ENCODE data around the gene ACTN2. TPM values are rescaled to one million over a fixed set of nuclear protein-coding genes. Genes with fewer than 3 reads are reported as not detected.

ACTN2 gene
- total RNA-seq, 1 donor from 2014 or later = 1.9 TPM

- Mint-ChIP-seq H3K27me3 (ENCODE audit: low read depth) (peaks cover 22% of the 10 kb centered on the region), H3K36me3 (no peaks in the 10 kb centered on the region), H3K27ac (no peak overlapping the region), H3K9me3 (peaks cover 7% of the 10 kb centered on the region), H3K4me1 (peaks cover 3% of the 10 kb centered on the region), H3K4me3 (no peak overlapping the region)
- DNase-seq (ENCODE audit: low spot score in 2 of 2, unreplicated experiment in 2 of 2) = no peak
- no peak for TF ChIP-seq CTCF (IDR thresholded peaks at IDR 0.05; ENCODE audit: unreplicated experiment)
These were observed 16.2 kb upstream of the ACTN2 start for GRCh38 chr1:236670060-236670459.

GRCh38 chr1:236673289-236673919, 12.9 kb upstream of the ACTN2 start:
- DNase-seq (ENCODE audit: low spot score in 2 of 2, unreplicated experiment in 2 of 2) = no peak
- Mint-ChIP-seq H3K4me1 (peaks cover 3% of the 10 kb centered on the region), H3K27ac (no peak overlapping the region), H3K4me3 (no peak overlapping the region), H3K9me3 (no peaks in the 10 kb centered on the region), H3K36me3 (no peaks in the 10 kb centered on the region), H3K27me3 (ENCODE audit: low read depth) (peaks cover 22% of the 10 kb centered on the region)
- no peak for TF ChIP-seq CTCF (IDR thresholded peaks at IDR 0.05; ENCODE audit: unreplicated experiment)

- no peaks in the 10 kb centered on the region for H3K36me3 Mint-ChIP-seq
- H3K9me3 Mint-ChIP-seq = no peaks in the 10 kb centered on the region
- no peak for DNase-seq (ENCODE audit: low spot score in 2 of 2, unreplicated experiment in 2 of 2)
- no peak overlapping the region for H3K27ac Mint-ChIP-seq
- no peak for TF ChIP-seq CTCF (IDR thresholded peaks at IDR 0.05; ENCODE audit: unreplicated experiment)
- H3K4me3 Mint-ChIP-seq = no peak overlapping the region
- peaks cover 17% of the 10 kb centered on the region for H3K27me3 Mint-ChIP-seq (ENCODE audit: low read depth)
- H3K4me1 Mint-ChIP-seq = peaks cover 6% of the 10 kb centered on the region
These were observed 8.6 kb upstream of the ACTN2 start for GRCh38 chr1:236677641-236678235.

GRCh38 chr1:236681219-236681618, 5.1 kb upstream of the ACTN2 start:
- H3K9me3 Mint-ChIP-seq = no peaks in the 10 kb centered on the region
- peaks cover 6% of the 10 kb centered on the region for H3K4me1 Mint-ChIP-seq
- H3K36me3 Mint-ChIP-seq = no peaks in the 10 kb centered on the region
- H3K27ac Mint-ChIP-seq = peak overlapping the region; percentile 32
- no peak overlapping the region for H3K4me3 Mint-ChIP-seq
- H3K27me3 Mint-ChIP-seq (ENCODE audit: low read depth) = peaks cover 11% of the 10 kb centered on the region
- no peak for TF ChIP-seq CTCF (IDR thresholded peaks at IDR 0.05; ENCODE audit: unreplicated experiment)
- no peak for DNase-seq (ENCODE audit: low spot score in 2 of 2, unreplicated experiment in 2 of 2)

- Mint-ChIP-seq H3K9me3 (no peaks in the 10 kb centered on the region), H3K36me3 (no peaks in the 10 kb centered on the region), H3K27me3 (ENCODE audit: low read depth) (peaks cover 41% of the 10 kb centered on the region), H3K4me3 (peak overlapping the region; percentile 42), H3K27ac (no peak overlapping the region), H3K4me1 (peaks cover 13% of the 10 kb centered on the region)
- no peak for DNase-seq (ENCODE audit: low spot score in 2 of 2, unreplicated experiment in 2 of 2)
- no peak for TF ChIP-seq CTCF (IDR thresholded peaks at IDR 0.05; ENCODE audit: unreplicated experiment)
These were observed 938 bp upstream of the ACTN2 start for GRCh38 chr1:236685205-236685916.

Data from mesothelial cell of epicardium (in vitro differentiated cells).